H1 (cell line): ENCODE measurements around the gene ZC3H11A.

Source experiments
- ASH2L ChIP-seq: fragments of 200-600, 300-600 bp; sonication (generic); IDR thresholded peaks from one replicate; pipeline ENCODE4 v1.7.1; 2017; ENCODE audit warnings: low read length
- EGR1 ChIP-seq: IDR thresholded peaks from 2 replicates; pipeline ENCODE4 v1.6.1; 2011; ENCODE audit warnings: low read depth, low read length, borderline replicate concordance
- EP300 ChIP-seq, 2 experiments: IDR thresholded peaks; 1 replicate in 1 of 2; 2 replicates in 1 of 2; pipeline ENCODE4 v1.6.1; 2011 to 2012; ENCODE audit warnings: low read depth in 2 of 2, low read length in 2 of 2, mild to moderate bottlenecking in 2 of 2, borderline replicate concordance in 1 of 2, inconsistent platforms in 1 of 2, moderate library complexity in 1 of 2
- EZH2 ChIP-seq: fragments of 200-600 bp; sonication (generic); IDR thresholded peaks from 2 replicates; pipeline ENCODE4 v1.7.1; 2012; ENCODE audit warnings: low read depth, mild to moderate bottlenecking, moderate library complexity, low read length, inconsistent platforms; ENCODE audit not compliant: severe bottlenecking
- NANOG ChIP-seq: IDR thresholded peaks from 2 replicates; pipeline ENCODE4 v1.6.1; 2011; ENCODE audit warnings: low read length, low read depth, mild to moderate bottlenecking, inconsistent platforms; ENCODE audit not compliant: insufficient read depth, poor library complexity, severe bottlenecking
- POLR2A ChIP-seq, 2 experiments: IDR thresholded peaks; 1 replicate in 1 of 2; 2 replicates in 1 of 2; pipeline ENCODE4 v1.6.1; 2011; ENCODE audit warnings: low read depth in 2 of 2, low read length in 2 of 2, mild to moderate bottlenecking in 2 of 2; ENCODE audit errors: control extremely low read depth in 1 of 2
- POLR2AphosphoS5 ChIP-seq: IDR thresholded peaks from 2 replicates; pipeline ENCODE4 v1.6.1; 2011; ENCODE audit warnings: low read depth, low read length
- RFX5 ChIP-seq: IDR thresholded peaks from 2 replicates; pipeline ENCODE4 v1.6.1; 2011; ENCODE audit warnings: low read depth, low read length, improper control_type of control experiment, borderline replicate concordance
- SP4 ChIP-seq: IDR thresholded peaks from 2 replicates; pipeline ENCODE4 v1.6.1; 2012; ENCODE audit warnings: low read length, inconsistent platforms
- SRF ChIP-seq: IDR thresholded peaks from 2 replicates; pipeline ENCODE4 v1.6.1; 2011; ENCODE audit warnings: mild to moderate bottlenecking, low read depth, low read length, moderate library complexity
- USF2 ChIP-seq: IDR thresholded peaks from 2 replicates; pipeline ENCODE4 v1.6.1; 2011; ENCODE audit warnings: low read length, improper control_type of control experiment
- YY1 ChIP-seq: IDR thresholded peaks from 2 replicates; pipeline ENCODE4 v1.6.1; 2011; ENCODE audit warnings: low read depth, mild to moderate bottlenecking, low read length
- ZNF274 ChIP-seq: IDR thresholded peaks from 2 replicates; pipeline ENCODE4 v1.7.0; 2012; ENCODE audit warnings: low read length, borderline replicate concordance; ENCODE audit errors: extremely low read depth
- TF ChIP-seq, protein P1 (sequence below), 3 experiments: IDR thresholded peaks; 1 replicate in 2 of 3; 2 replicates in 1 of 3; pipeline versions ENCODE4 v1.5.1 to v1.6.1; 2011; ENCODE audit warnings: low read length in 3 of 3, mild to moderate bottlenecking in 3 of 3, inconsistent platforms in 2 of 3, low read depth in 1 of 3, moderate library complexity in 1 of 3; ENCODE audit not compliant: insufficient read depth in 1 of 3; ENCODE audit errors: control extremely low read depth in 1 of 3

DNA sequence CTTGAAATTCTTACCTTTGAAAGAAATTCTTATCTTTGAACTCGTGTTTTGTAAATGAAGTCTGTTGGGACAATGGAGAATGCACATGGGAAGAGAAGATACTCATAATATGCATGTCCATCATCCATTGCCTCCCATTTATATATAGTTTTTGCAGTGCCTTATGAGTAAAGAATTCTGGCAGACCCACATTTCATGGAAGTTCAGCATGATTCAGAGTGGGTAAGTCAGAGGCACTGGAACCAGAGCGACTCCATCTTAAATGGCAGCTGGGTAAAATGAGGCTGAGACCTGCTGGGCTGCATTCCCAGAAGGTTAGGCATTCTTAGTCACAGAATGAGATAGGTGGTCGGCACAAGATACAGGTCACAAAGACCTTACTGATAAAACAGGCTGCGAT, 16.6 kb upstream of the ZC3H11A start:
- TF ChIP-seq RFX5: no peak
- no peak for TF ChIP-seq SP4
- no peak for TF ChIP-seq EZH2
- TF ChIP-seq, protein P1, sequence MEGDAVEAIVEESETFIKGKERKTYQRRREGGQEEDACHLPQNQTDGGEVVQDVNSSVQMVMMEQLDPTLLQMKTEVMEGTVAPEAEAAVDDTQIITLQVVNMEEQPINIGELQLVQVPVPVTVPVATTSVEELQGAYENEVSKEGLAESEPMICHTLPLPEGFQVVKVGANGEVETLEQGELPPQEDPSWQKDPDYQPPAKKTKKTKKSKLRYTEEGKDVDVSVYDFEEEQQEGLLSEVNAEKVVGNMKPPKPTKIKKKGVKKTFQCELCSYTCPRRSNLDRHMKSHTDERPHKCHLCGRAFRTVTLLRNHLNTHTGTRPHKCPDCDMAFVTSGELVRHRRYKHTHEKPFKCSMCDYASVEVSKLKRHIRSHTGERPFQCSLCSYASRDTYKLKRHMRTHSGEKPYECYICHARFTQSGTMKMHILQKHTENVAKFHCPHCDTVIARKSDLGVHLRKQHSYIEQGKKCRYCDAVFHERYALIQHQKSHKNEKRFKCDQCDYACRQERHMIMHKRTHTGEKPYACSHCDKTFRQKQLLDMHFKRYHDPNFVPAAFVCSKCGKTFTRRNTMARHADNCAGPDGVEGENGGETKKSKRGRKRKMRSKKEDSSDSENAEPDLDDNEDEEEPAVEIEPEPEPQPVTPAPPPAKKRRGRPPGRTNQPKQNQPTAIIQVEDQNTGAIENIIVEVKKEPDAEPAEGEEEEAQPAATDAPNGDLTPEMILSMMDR (IDR thresholded peaks at IDR 0.05; ENCODE audit: control extremely low read depth in 1 of 3, insufficient read depth in 1 of 3, low read depth in 1 of 3, low read length in 3 of 3): no peak
- no peak for TF ChIP-seq YY1
- TF ChIP-seq NANOG: no peak
- no peak for TF ChIP-seq POLR2A (IDR thresholded peaks at IDR 0.05; ENCODE audit: control extremely low read depth in 1 of 2, low read depth in 2 of 2, low read length in 2 of 2)
- TF ChIP-seq SRF: no peak
- TF ChIP-seq ZNF274: no peak
- TF ChIP-seq POLR2AphosphoS5: no peak
- no peak for TF ChIP-seq USF2
- no peak for TF ChIP-seq ASH2L
- TF ChIP-seq EGR1: no peak
- no peak for TF ChIP-seq EP300 (IDR thresholded peaks at IDR 0.05; ENCODE audit: borderline replicate concordance in 1 of 2, low read depth in 2 of 2, low read length in 2 of 2)
